SK-N-MC (cell line): Measurements from ENCODE around the gene CITED4.

Experiments
- EZH2 ChIP-seq: fragments of 200-600 bp; sonication (generic); IDR thresholded peaks from one replicate; pipeline ENCODE4 v1.6.1; 2017; ENCODE audit warnings: antibody characterized with exemption
- POLR2AphosphoS5 ChIP-seq: IDR thresholded peaks from 2 replicates; pipeline ENCODE4 v1.6.1; 2012; ENCODE audit warnings: mild to moderate bottlenecking, low read depth, low read length, borderline replicate concordance

- TF ChIP-seq POLR2AphosphoS5 (no peak), EZH2 (no peak)
Measured at GRCh38 chr1:40905061-40905460, 42.9 kb upstream of the CITED4 start.
